HepG2 (cell line): Measurements from ENCODE around the gene RAI14. TPM values are rescaled to one million over a fixed set of nuclear protein-coding genes. Genes with fewer than 3 reads are reported as not detected.

ENCODE experiments used
- ATAC-seq: fragments of 200-7000 bp; cut with Tn5 transposase; 3 replicates; pipeline ENCODE4 v1.9.1; 2020; ENCODE audit warnings: mild to moderate bottlenecking, moderate library complexity
- BruUV-seq: library from RNA; stranded (reverse); fragments of 400-500 nt; replicated peaks from 2 replicates; lab custom pipeline; 2021; lab: Mats Ljungman, UMichigan
- CTCF ChIA-PET: fragments of 300-600 bp; formaldehyde crosslinking; extraction: SDS; loops from one replicate; lab custom pipeline; 2021; ENCODE audit warnings: low total read pairs, inconsistent platforms, low intra/inter-chr PET ratio; lab: Yijun Ruan, JAX
- POLR2A ChIA-PET: fragments of 350-600 bp; sonication (Branson Sonifier 250); formaldehyde crosslinking; loops from one replicate; lab custom pipeline; 2020; ENCODE audit warnings: antibody characterized with exemption, inconsistent platforms; lab: Yijun Ruan, JAX
- DNase-seq: peaks from one replicate; pipeline ENCODE4 v3.0.0-alpha.2; 2015; ENCODE audit warnings: low spot score
- FAIRE-seq: peaks from 3 replicates; lab custom pipeline; 2011; peaks lifted over from hg19 to GRCh38; lab: Jason Lieb, UNC
- H2AFZ ChIP-seq: one replicate; pipeline ENCODE4 v1.6.1; 2011; ENCODE audit warnings: low read length, inconsistent platforms
- H3K27ac ChIP-seq: fragments of 300-600 bp; 3 replicates; pipeline ENCODE4 v1.8.0; 2011; ENCODE audit warnings: mixed run types, mild to moderate bottlenecking, mixed read lengths, low read length, inconsistent platforms; ENCODE audit not compliant: insufficient read depth; ENCODE audit errors: extremely low read length
- H3K27me3 ChIP-seq, 2 experiments: fragments of 200-600 bp in 1 of 2; 2 replicates in 1 of 2; 3 replicates in 1 of 2; pipeline versions ENCODE4 v1.6.0 to v1.8.0; 2011; ENCODE audit warnings: low read length in 2 of 2, mild to moderate bottlenecking in 2 of 2, moderate library complexity in 2 of 2, inconsistent platforms in 1 of 2; ENCODE audit not compliant: insufficient read depth in 2 of 2, control insufficient read depth in 1 of 2
- H3K36me3 ChIP-seq, 2 experiments: fragments of 200-600 bp in 1 of 2; replicated peaks in 1 of 2; 2 replicates in 1 of 2; 3 replicates in 1 of 2; pipeline versions ENCODE4 v1.5.1 to v1.8.0; 2011; ENCODE audit warnings: low read length in 2 of 2, inconsistent platforms in 1 of 2; ENCODE audit not compliant: insufficient read depth in 2 of 2, control insufficient read depth in 1 of 2
- H3K4me1 ChIP-seq: 2 replicates; pipeline ENCODE4 v1.5.1; 2012; ENCODE audit warnings: low read length, inconsistent platforms; ENCODE audit not compliant: insufficient read depth
- H3K4me2 ChIP-seq: 2 replicates; pipeline ENCODE4 v1.6.0; 2011; ENCODE audit warnings: low read depth, low read length, inconsistent platforms
- H3K4me3 ChIP-seq, 3 experiments: fragments of 200-600 bp in 1 of 3; sonication (generic), shearing (Covaris generic) in 1 of 3; replicated peaks in 1 of 3; 2 replicates each; pipeline ENCODE4 v1.5.1; 2011 to 2016; ENCODE audit warnings: low read length in 3 of 3, inconsistent platforms in 2 of 3, low read depth in 2 of 3, mild to moderate bottlenecking in 2 of 3, control low read depth in 1 of 3, mixed read lengths in 1 of 3; ENCODE audit not compliant: insufficient read depth in 1 of 3
- H3K79me2 ChIP-seq: one replicate; pipeline ENCODE4 v1.6.1; 2011; ENCODE audit warnings: low read length, inconsistent platforms; ENCODE audit not compliant: insufficient read depth
- H3K9ac ChIP-seq: 2 replicates; pipeline ENCODE4 v1.6.0; 2011; ENCODE audit warnings: mild to moderate bottlenecking, low read depth, low read length, inconsistent platforms; ENCODE audit not compliant: insufficient read depth
- H3K9me3 ChIP-seq: 2 replicates; pipeline ENCODE4 v1.5.1; 2012; ENCODE audit warnings: mild to moderate bottlenecking, low read length
- H4K20me1 ChIP-seq: 2 replicates; pipeline ENCODE4 v1.6.0; 2011; ENCODE audit warnings: inconsistent platforms, mild to moderate bottlenecking, low read length, moderate library complexity; ENCODE audit not compliant: insufficient read depth
- BCLAF1 ChIP-seq: fragments of 450-650 bp; IDR thresholded peaks from 2 replicates; pipeline ENCODE4 v1.6.1; 2017; ENCODE audit warnings: mild to moderate bottlenecking
- EHMT2 ChIP-seq: fragments of 200-600 bp; sonication (generic); IDR thresholded peaks from 2 replicates; pipeline ENCODE4 v1.7.0; 2017; ENCODE audit warnings: antibody characterized with exemption, low read depth, low read length, borderline replicate concordance
- FOSL2 ChIP-seq: sonication (generic); formaldehyde crosslinking; IDR thresholded peaks from 2 replicates; pipeline ENCODE4 v1.4.0; 2020; ENCODE audit warnings: missing genetic modification reagents
- FOXA3 ChIP-seq: IDR thresholded peaks from 2 replicates; pipeline ENCODE4 v1.6.1; 2016; ENCODE audit warnings: missing genetic modification reagents, missing compliant biosample characterization
- GTF3A ChIP-seq: sonication (generic); formaldehyde crosslinking; conservative IDR thresholded peaks from 2 replicates; pipeline ENCODE4 v1.4.0; 2020; ENCODE audit warnings: mild to moderate bottlenecking, missing genetic modification reagents
- MAFF ChIP-seq: IDR thresholded peaks from 2 replicates; pipeline ENCODE4 v1.6.1; 2011; ENCODE audit warnings: low read depth, low read length, improper control_type of control experiment
- MAFK ChIP-seq, 2 experiments: IDR thresholded peaks in 1 of 2; conservative IDR thresholded peaks in 1 of 2; 2 replicates each; pipeline ENCODE4 v1.6.1; 2011; ENCODE audit warnings: improper control_type of control experiment in 2 of 2, low read length in 2 of 2
- MED13 ChIP-seq: sonication (generic); formaldehyde crosslinking; IDR thresholded peaks from 2 replicates; pipeline ENCODE4 v1.5.0; 2020; ENCODE audit warnings: missing genetic modification reagents
- NFYB ChIP-seq: sonication (generic); formaldehyde crosslinking; IDR thresholded peaks from 2 replicates; pipeline ENCODE4 v1.4.0; 2020; ENCODE audit warnings: missing genetic modification reagents
- PHF21A ChIP-seq: sonication (generic); formaldehyde crosslinking; IDR thresholded peaks from 2 replicates; pipeline ENCODE4 v1.5.0; 2020; ENCODE audit warnings: mild to moderate bottlenecking, missing genetic modification reagents
- SKI ChIP-seq: fragments of 450-650 bp; IDR thresholded peaks from one replicate; pipeline ENCODE4 v1.6.1; 2018; ENCODE audit warnings: mild to moderate bottlenecking; ENCODE audit not compliant: partially characterized antibody
- ZFYVE20 ChIP-seq: sonication (generic); formaldehyde crosslinking; IDR thresholded peaks from 2 replicates; pipeline ENCODE4 v1.8.0; 2023; ENCODE audit warnings: low read depth, mild to moderate bottlenecking, moderate library complexity, missing genetic modification reagents, borderline replicate concordance
- ZNF468 ChIP-seq: sonication (generic); formaldehyde crosslinking; IDR thresholded peaks from 2 replicates; pipeline ENCODE4 v1.8.0; 2022; ENCODE audit warnings: mild to moderate bottlenecking, moderate library complexity, missing genetic modification reagents
- ZNF710 ChIP-seq: sonication (generic); formaldehyde crosslinking; IDR thresholded peaks from 2 replicates; pipeline ENCODE4 v1.5.0; 2020; ENCODE audit warnings: mild to moderate bottlenecking, missing genetic modification reagents, borderline replicate concordance
- WGBS: methylation state at CpG from one replicate; pipeline ENCODE4 v1.1.6; 2017; ENCODE audit warnings: low lambda C conversion rate; 5-methylcytosine and 5-hydroxymethylcytosine counted together
- in situ Hi-C: cut with HindIII; loops from 2 replicates; pipeline ENCODE4 v1.10.0; 2017; ENCODE audit warnings: low pct_unique_long_range_greater_than_20kb; ENCODE audit not compliant: extremely low pct_ligation_motif_present
- intact Hi-C: fragments of 100-400 bp; cut with micrococcal nuclease; formaldehyde crosslinking; loops from one replicate; pipeline ENCODE4 v1.10.0; 2022; ENCODE audit not compliant: unreplicated experiment
- polyA plus RNA-seq, 8 experiments: library from polyadenylated mRNA; depleted of rRNA in 3 of 8; stranded (reverse) in 7 of 8; unstranded in 1 of 8; fragments of >200 nt; fragmentation: Illumina TruSeq in 4 of 8; extraction: Trizol in 4 of 8; gene quantifications; 2 replicates each; pipeline versions ENCODE4 v1.2.1 to v1.2.3, GENCODE V29; 2011 to 2016; ENCODE audit warnings: low read depth in 4 of 8, missing spikeins in 1 of 8, mixed read lengths in 1 of 8; ENCODE audit not compliant: insufficient read depth in 1 of 8
- total RNA-seq, 5 experiments: library from RNA; depleted of rRNA; stranded (reverse); fragments of >200 nt; fragmentation: Illumina TruSeq; extraction: Trizol; gene quantifications; 2 replicates each; pipeline ENCODE4 v1.2.3, GENCODE V29; 2016; ENCODE audit warnings: low read depth in 1 of 5

RAI14 gene
- total and polyA plus RNA-seq, 2 of the 13 experiments (the other 11 are each of a cell fraction or from before 2014, with no cell fraction given), result 12.6 to 18.2 TPM

DNA sequence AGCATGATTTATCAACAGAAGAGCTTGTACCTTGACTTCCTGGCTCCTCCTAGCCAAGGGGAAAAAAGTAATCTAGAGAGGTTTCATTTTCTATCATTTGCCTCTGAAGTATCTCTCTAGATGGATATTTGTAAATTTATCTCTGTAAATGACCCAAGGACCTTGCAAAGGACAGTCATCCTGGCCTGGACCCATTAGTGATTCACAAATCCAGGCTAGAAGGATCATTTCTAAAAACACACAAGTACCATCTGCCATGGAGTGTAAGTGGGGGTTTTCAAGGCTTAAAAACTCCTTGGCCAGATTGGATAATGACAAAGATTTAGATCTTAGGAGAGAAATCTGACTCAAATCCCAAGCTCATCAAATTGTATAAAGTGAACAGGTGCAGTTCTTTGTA is 190.9 kb downstream of the RAI14 start (continued):
- no peak for TF ChIP-seq BCLAF1

- Histone ChIP-seq H2AFZ (no peak overlapping the region), H4K20me1 (no peaks in the 10 kb centered on the region), H3K4me2 (no peak overlapping the region), H3K4me1 (peaks cover 10% of the 10 kb centered on the region), H3K27me3 (no peaks in the 10 kb centered on the region; a peak in 1 of 5 replicates), H3K27ac (no peak overlapping the region), H3K36me3 (no peaks in the 10 kb centered on the region), H3K79me2 (no peaks in the 10 kb centered on the region), H3K4me3 (no peak overlapping the region), H3K9me3 (no peaks in the 10 kb centered on the region), H3K9ac (no peak overlapping the region)
- no TSS peak for BruUV-seq
- intact Hi-C loops, result no loop called here
- 90% methylated on average over 4 of the region's 4 CpGs for WGBS
- ChIA-PET POLR2A (interaction anchor here (2.8 kb wide), 1 partner anchor 9 kb away, joined by 14 read pairs; the partner anchor contains the start of gene TTC23L), CTCF (no interaction called here)
- in situ Hi-C loops, result no loop called here
- DNase-seq, result no peak
- no peak for TF ChIP-seq FOSL2 (CRISPR knock-in tag)
- no peak for TF ChIP-seq SKI
- no peak for TF ChIP-seq GTF3A
- no peak for TF ChIP-seq ZFYVE20 (CRISPR knock-in tag)
- no peak for TF ChIP-seq EHMT2
- no peak for TF ChIP-seq FOXA3 (CRISPR knock-in tag)
- peak; percentile 54 for TF ChIP-seq MAFF
- TF ChIP-seq MAFK (conservative IDR thresholded peaks at IDR 0.05 in 1 of 2, IDR thresholded peaks at IDR 0.05 in 1 of 2; ENCODE audit: low read length in 2 of 2), result peak; percentile 49 to 73; a peak in 3 of 4 replicates
- no peak for TF ChIP-seq PHF21A (CRISPR knock-in tag)
- no peak for TF ChIP-seq ZNF468 (CRISPR knock-in tag)
- no peak for TF ChIP-seq MED13
- TF ChIP-seq NFYB (CRISPR knock-in tag), result no peak
- TF ChIP-seq ZNF710 (CRISPR knock-in tag), result no peak
- no peak for FAIRE-seq
- ATAC-seq, result no peak
These were observed 191.4 kb downstream of the RAI14 start for GRCh38 chr5:34847552-34847951.
